GM12878 (cell line): ENCODE data around the gene BEND4. TPM values are rescaled to one million over a fixed set of nuclear protein-coding genes. Genes with fewer than 3 reads are reported as not detected.

Source experiments
- ATAC-seq: fragments of 200-7000 bp; cut with Tn5 transposase; 3 replicates; pipeline ENCODE4 v1.9.1; 2020; ENCODE audit warnings: mild to moderate bottlenecking, moderate library complexity
- BruUV-seq: library from RNA; stranded (reverse); fragments of 400-500 nt; replicated peaks from 2 replicates; lab custom pipeline; 2021; lab: Mats Ljungman, UMichigan
- CTCF ChIA-PET: fragments of 300-600 bp; sonication (Branson Sonifier 250); formaldehyde crosslinking; extraction: SDS; loops from one replicate; lab custom pipeline; 2021; ENCODE audit warnings: inconsistent platforms; lab: Yijun Ruan, JAX
- POLR2A ChIA-PET: fragments of 350-600 bp; formaldehyde crosslinking; extraction: SDS; loops from one replicate; lab custom pipeline; 2021; ENCODE audit warnings: inconsistent platforms; lab: Charles Lee
- RAD21 ChIA-PET: fragments of 300-600 bp; sonication (Branson Sonifier 250); formaldehyde crosslinking; loops from one replicate; lab custom pipeline; 2023; ENCODE audit warnings: antibody characterized with exemption; ENCODE audit not compliant: unreplicated experiment; lab: Charles Lee
- SMC1A ChIA-PET: fragments of 300-600 bp; sonication (Branson Sonifier 250); formaldehyde crosslinking; loops from one replicate; lab custom pipeline; 2023; ENCODE audit not compliant: unreplicated experiment, uncharacterized antibody; lab: Charles Lee
- DNase-seq: peaks from one replicate; pipeline ENCODE4 v3.0.0-alpha.2; 2011; ENCODE audit warnings: low read depth, low spot score
- FAIRE-seq: peaks from 3 replicates; lab custom pipeline; 2011; peaks lifted over from hg19 to GRCh38; lab: Jason Lieb, UNC
- H2AFZ ChIP-seq: 2 replicates; pipeline ENCODE4 v1.6.0; 2011; ENCODE audit warnings: low read depth, low read length, control low read depth; ENCODE audit not compliant: control insufficient read depth
- H3K27ac ChIP-seq: 2 replicates; pipeline ENCODE4 v1.5.1; 2011; ENCODE audit warnings: control low read depth; ENCODE audit not compliant: control insufficient read depth, insufficient read depth
- H3K27me3 ChIP-seq, 2 experiments: replicated peaks in 1 of 2; 2 replicates each; pipeline versions ENCODE4 v1.6.0 to v1.6.1; 2011; ENCODE audit warnings: low read length in 1 of 2; ENCODE audit not compliant: control insufficient read depth in 2 of 2, insufficient read depth in 2 of 2
- H3K36me3 ChIP-seq, 2 experiments: 2 replicates each; pipeline ENCODE4 v1.5.1; 2011; ENCODE audit warnings: low read length in 1 of 2; ENCODE audit not compliant: control insufficient read depth in 2 of 2, insufficient read depth in 2 of 2
- H3K4me1 ChIP-seq: 2 replicates; pipeline ENCODE4 v1.6.1; 2011; ENCODE audit warnings: mild to moderate bottlenecking, low read length, moderate library complexity, mixed read lengths; ENCODE audit not compliant: control insufficient read depth, insufficient read depth
- H3K4me2 ChIP-seq: 2 replicates; pipeline ENCODE4 v1.6.0; 2011; ENCODE audit warnings: control low read depth; ENCODE audit not compliant: control insufficient read depth, insufficient read depth
- H3K4me3 ChIP-seq: fragments of 200-600 bp; sonication (generic); 2 replicates; pipeline ENCODE4 v1.5.1; 2016
- H3K79me2 ChIP-seq: 2 replicates; pipeline ENCODE4 v1.6.0; 2011; ENCODE audit warnings: low read length; ENCODE audit not compliant: control insufficient read depth, insufficient read depth
- H3K9ac ChIP-seq: 2 replicates; pipeline ENCODE4 v1.8.0; 2011; ENCODE audit warnings: low read length, control low read depth, mixed read lengths; ENCODE audit not compliant: control insufficient read depth, insufficient read depth
- H3K9me3 ChIP-seq: replicated peaks from 3 replicates; pipeline ENCODE4 v1.5.1; 2011; ENCODE audit warnings: mild to moderate bottlenecking, low read length; ENCODE audit not compliant: control insufficient read depth, insufficient read depth
- H4K20me1 ChIP-seq: 2 replicates; pipeline ENCODE4 v1.6.0; 2011; ENCODE audit not compliant: control insufficient read depth, insufficient read depth
- BMI1 ChIP-seq: fragments of 450-650 bp; IDR thresholded peaks from 2 replicates; pipeline ENCODE4 v1.6.1; 2016; ENCODE audit warnings: mild to moderate bottlenecking, moderate library complexity, borderline replicate concordance
- CREB1 ChIP-seq: IDR thresholded peaks from 2 replicates; pipeline ENCODE4 v1.6.1; 2012; ENCODE audit warnings: low read depth, mild to moderate bottlenecking, inconsistent platforms
- IKZF2 ChIP-seq, 2 experiments: fragments of 450-650 bp; IDR thresholded peaks; 2 replicates each; pipeline ENCODE4 v1.6.1; 2017; ENCODE audit warnings: mild to moderate bottlenecking in 2 of 2, moderate library complexity in 2 of 2
- JUND ChIP-seq: IDR thresholded peaks from 2 replicates; pipeline ENCODE4 v1.6.1; 2012; ENCODE audit warnings: low read depth, mild to moderate bottlenecking, low read length, improper control_type of control experiment, moderate library complexity
- MYC ChIP-seq: IDR thresholded peaks from 2 replicates; pipeline ENCODE4 v1.6.1; 2011; ENCODE audit warnings: mild to moderate bottlenecking, low read length, moderate library complexity, inconsistent platforms; ENCODE audit not compliant: insufficient read depth, insufficient replicate concordance, insufficient read length, severe bottlenecking
- RAD51 ChIP-seq: fragments of 450-650 bp; IDR thresholded peaks from 2 replicates; pipeline ENCODE4 v1.6.1; 2016; ENCODE audit warnings: moderate library complexity, mild to moderate bottlenecking, inconsistent platforms
- RB1 ChIP-seq: fragments of 450-650 bp; formaldehyde crosslinking; IDR thresholded peaks from 2 replicates; pipeline ENCODE4 v1.6.1; 2017; ENCODE audit warnings: mild to moderate bottlenecking, borderline replicate concordance
- RELB ChIP-seq: fragments of 450-650 bp; IDR thresholded peaks from 2 replicates; pipeline ENCODE4 v1.6.1; 2017; ENCODE audit warnings: low read depth, mild to moderate bottlenecking, moderate library complexity
- SMAD5 ChIP-seq: IDR thresholded peaks from 2 replicates; pipeline ENCODE4 v1.6.1; 2016; ENCODE audit warnings: antibody characterized with exemption, low read depth
- SUPT20H ChIP-seq: IDR thresholded peaks from 2 replicates; pipeline ENCODE4 v1.6.1; 2011; ENCODE audit warnings: low read depth, mild to moderate bottlenecking, low read length, moderate library complexity, borderline replicate concordance; ENCODE audit not compliant: control insufficient read depth
- WGBS: methylation state at CpG from one replicate; pipeline ENCODE4 v1.1.6; 2016; ENCODE audit warnings: low lambda C conversion rate; ENCODE audit not compliant: insufficient replicate concordance, insufficient coverage; ENCODE audit errors: missing lambda C conversion rate; 5-methylcytosine and 5-hydroxymethylcytosine counted together
- in situ Hi-C: fragments of 300-500 bp; cut with MboI; formaldehyde crosslinking; loops from 9 replicates; pipeline ENCODE4 v1.14.3; 2018; ENCODE audit warnings: mixed read lengths
- intact Hi-C: fragments of 100-400 bp; cut with micrococcal nuclease; formaldehyde crosslinking; loops from one replicate; pipeline ENCODE4 v1.14.2; 2022; ENCODE audit not compliant: unreplicated experiment
- polyA plus RNA-seq, 11 experiments: library from polyadenylated mRNA; depleted of rRNA in 4 of 11; unstranded in 6 of 11; stranded (reverse) in 5 of 11; fragments of >200 nt; fragmentation: Nextera tagmentation in 4 of 11; fragmentation: Illumina TruSeq in 1 of 11; extraction: Ambion mirVana in 4 of 11; extraction: Trizol in 1 of 11; gene quantifications; 1 replicate in 1 of 11; 2 replicates in 10 of 11; pipeline versions ENCODE4 v1.2.1 to v1.2.3, GENCODE V29; 2011 to 2016; ENCODE audit warnings: inconsistent platforms in 2 of 11, missing spikeins in 2 of 11, low read depth in 1 of 11
- total RNA-seq, 4 experiments: library from RNA; depleted of rRNA in 3 of 4; stranded (reverse); fragments of >200 nt in 3 of 4; fragmentation: Illumina TruSeq in 1 of 4; extraction: Trizol in 1 of 4; gene quantifications; 2 replicates each; pipeline versions ENCODE4 v1.2.1 to v1.2.3, GENCODE V29; 2013 to 2021

The BEND4 gene
- total and polyA plus RNA-seq, 10 of the 15 experiments (the other 5 are each of a cell fraction or from before 2014, with no cell fraction given): under 0.01 to 0.15 (median 0.04) TPM; not detected in 1

- TF ChIP-seq JUND (no peak), IKZF2 (IDR thresholded peaks at IDR 0.05) (no peak), RB1 (no peak), BMI1 (no peak), MYC (no peak)
- TF ChIP-seq, all 136 proteins: peak for 0
These were observed 29.3 kb downstream of the BEND4 start (continued) for GRCh38 chr4:42123071-42123644.

- H3K4me2 ChIP-seq: no peak overlapping the region
- no peak for DNase-seq
- no peak for FAIRE-seq
- no peaks in the 10 kb centered on the region for H3K27me3 ChIP-seq
- H3K9ac ChIP-seq: no peak overlapping the region
- intact Hi-C loops (no loop called here), in situ Hi-C loops (no loop called here)
- RAD21 ChIA-PET: no interaction called here
- ATAC-seq: no peak
- H3K9me3 ChIP-seq: no peaks in the 10 kb centered on the region
- H3K79me2 ChIP-seq: no peaks in the 10 kb centered on the region
- H4K20me1 ChIP-seq: no peaks in the 10 kb centered on the region
- no peak overlapping the region for H3K27ac ChIP-seq
- SMC1A ChIA-PET: no interaction called here
- POLR2A ChIA-PET: no interaction called here
- H3K4me1 ChIP-seq: no peaks in the 10 kb centered on the region
- 61% methylated on average over 4 of the region's 4 CpGs for WGBS
- H3K4me3 ChIP-seq: no peak overlapping the region
- no TSS peak for BruUV-seq
- TF ChIP-seq RELB: no peak
- no peak for TF ChIP-seq SMAD5
- TF ChIP-seq CREB1: no peak
- no peak for TF ChIP-seq SUPT20H
- no peak for TF ChIP-seq RAD51
- no peaks in the 10 kb centered on the region for H3K36me3 ChIP-seq
- CTCF ChIA-PET: no interaction called here
- no peak overlapping the region for H2AFZ ChIP-seq
These were observed 30.2 kb downstream of the BEND4 start for GRCh38 chr4:42122237-42122636.
